ENCODE measurements around the gene MKKS. TPM values are rescaled to one million over a fixed set of nuclear protein-coding genes. Genes with fewer than 3 reads are reported as not detected.
"Not testable (repeated sequence)": the region's sequence is repeated elsewhere in the genome, so short reads cannot be mapped to it uniquely, and the experiment has no call there.

Gene MKKS
- total RNA-seq, 4 donors from 2014 or later, result 12.4 to 27.5 (median 19.9) TPM

DNA sequence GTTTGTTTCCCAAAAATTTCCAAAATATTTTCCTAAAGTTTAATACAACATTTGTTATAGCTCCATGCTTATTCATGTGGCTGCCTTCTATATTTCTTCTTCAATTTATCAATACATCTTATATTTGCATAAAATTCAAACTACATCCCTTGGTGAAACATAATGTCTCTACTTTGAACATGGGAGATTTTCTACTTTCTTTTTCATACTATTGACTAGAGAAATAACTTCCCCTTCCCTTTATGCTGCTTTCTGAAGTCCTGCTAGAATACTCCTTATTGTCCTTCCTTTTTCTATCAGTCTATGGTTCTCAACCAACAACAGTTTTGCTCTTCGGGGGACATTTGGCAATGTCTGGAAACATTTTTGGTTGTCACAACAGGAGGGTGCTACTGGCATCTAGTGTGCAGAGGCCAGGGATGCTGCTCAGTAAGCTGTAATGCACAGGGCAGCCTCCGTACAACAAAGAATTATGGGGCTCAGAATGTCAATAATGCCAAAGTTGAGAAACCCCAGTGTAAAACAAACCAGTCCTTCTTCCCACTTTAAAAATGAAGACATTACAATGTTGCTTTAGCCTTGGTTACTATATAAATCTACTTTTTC lies 29.9 kb downstream of the MKKS start:
- Histone ChIP-seq H3K27me3 (no peaks in the 10 kb centered on the region), H3K4me1 (no peaks in the 10 kb centered on the region), H3K4me3 (no peak overlapping the region), H3K27ac (no peak overlapping the region), H3K36me3 (peaks cover 0 to 22% (median 0%) of the 10 kb centered on the region in 3 donors), H3K9me3 (no peaks in the 10 kb centered on the region)
- TF ChIP-seq, protein P1, sequence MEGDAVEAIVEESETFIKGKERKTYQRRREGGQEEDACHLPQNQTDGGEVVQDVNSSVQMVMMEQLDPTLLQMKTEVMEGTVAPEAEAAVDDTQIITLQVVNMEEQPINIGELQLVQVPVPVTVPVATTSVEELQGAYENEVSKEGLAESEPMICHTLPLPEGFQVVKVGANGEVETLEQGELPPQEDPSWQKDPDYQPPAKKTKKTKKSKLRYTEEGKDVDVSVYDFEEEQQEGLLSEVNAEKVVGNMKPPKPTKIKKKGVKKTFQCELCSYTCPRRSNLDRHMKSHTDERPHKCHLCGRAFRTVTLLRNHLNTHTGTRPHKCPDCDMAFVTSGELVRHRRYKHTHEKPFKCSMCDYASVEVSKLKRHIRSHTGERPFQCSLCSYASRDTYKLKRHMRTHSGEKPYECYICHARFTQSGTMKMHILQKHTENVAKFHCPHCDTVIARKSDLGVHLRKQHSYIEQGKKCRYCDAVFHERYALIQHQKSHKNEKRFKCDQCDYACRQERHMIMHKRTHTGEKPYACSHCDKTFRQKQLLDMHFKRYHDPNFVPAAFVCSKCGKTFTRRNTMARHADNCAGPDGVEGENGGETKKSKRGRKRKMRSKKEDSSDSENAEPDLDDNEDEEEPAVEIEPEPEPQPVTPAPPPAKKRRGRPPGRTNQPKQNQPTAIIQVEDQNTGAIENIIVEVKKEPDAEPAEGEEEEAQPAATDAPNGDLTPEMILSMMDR (IDR thresholded peaks at IDR 0.05), result no peak
- TF ChIP-seq POLR2A (IDR thresholded peaks at IDR 0.05), result no peak
- no peak for DNase-seq

DNA sequence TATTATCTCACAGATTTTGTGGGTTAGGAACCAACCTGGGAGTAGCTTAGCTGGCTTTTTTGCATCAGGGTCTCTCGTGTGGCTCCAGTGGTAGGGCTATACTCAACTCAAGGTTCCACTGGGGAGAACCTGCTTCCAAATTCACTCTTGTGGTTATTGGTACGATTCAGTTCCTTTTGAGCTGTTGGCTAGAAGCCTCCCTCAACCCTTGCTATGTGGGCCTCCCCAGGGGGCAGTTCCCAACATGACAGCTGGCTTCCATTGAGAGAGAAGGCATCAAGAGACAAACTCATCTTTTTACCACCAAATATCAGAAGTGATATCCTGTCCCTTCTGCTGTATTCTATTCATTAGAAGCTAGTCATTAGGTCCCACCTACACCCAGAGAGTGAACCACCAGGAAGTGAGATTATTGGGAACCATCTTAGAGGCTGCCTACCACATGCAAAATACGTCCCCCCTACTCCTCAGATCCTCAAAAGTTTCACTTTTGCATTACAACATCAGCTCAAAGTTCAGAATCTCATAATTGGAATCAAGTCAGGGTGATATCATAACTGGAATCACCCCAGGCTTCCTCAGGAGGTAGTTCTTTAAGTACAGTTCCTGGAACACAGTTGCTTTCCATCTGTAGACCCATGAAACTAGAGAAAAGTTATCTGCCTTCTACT lies 30.9 kb downstream of the MKKS start:
- H3K4me1 ChIP-seq, result no peaks in the 10 kb centered on the region
- H3K27ac ChIP-seq, result no peak overlapping the region
- no peaks in the 10 kb centered on the region for H3K27me3 ChIP-seq
- no peak overlapping the region for H3K4me3 ChIP-seq
- no peaks in the 10 kb centered on the region for H3K9me3 ChIP-seq
- no peak for DNase-seq
- peaks cover 0 to 22% (median 0%) of the 10 kb centered on the region in 3 donors for H3K36me3 ChIP-seq
- TF ChIP-seq, protein P1 (IDR thresholded peaks at IDR 0.05), result no peak

DNA sequence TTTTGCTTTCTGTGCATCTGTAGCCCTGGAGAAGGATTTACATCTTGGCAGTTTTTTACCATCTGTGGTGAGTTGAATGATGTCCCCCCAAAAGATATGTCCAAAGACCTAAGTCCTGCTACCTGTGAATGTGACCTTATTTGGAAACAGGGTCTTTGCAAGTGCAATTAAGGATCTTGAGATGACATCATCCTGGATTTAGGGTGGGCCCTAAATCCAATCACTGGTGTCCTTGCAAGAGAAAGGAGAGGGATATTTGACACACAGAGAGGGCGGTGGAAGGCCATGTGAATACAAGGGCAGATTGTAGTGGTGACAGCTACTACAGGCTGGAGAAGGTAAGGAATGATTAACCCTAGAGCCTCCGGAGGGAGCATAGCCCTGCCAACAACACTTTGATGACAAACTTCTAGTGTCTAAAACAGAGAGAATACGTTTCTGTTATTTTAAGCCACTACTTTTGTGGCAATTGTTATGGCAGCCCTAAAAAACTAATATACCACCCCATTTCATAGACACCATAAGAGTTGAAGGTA lies 35.1 kb downstream of the MKKS start:
- DNase-seq, result no peak
- TF ChIP-seq POLR2A (IDR thresholded peaks at IDR 0.05), result no peak
- TF ChIP-seq, protein P1 (IDR thresholded peaks at IDR 0.05), result no peak
- no peak overlapping the region for H3K4me3 ChIP-seq
- no peaks in the 10 kb centered on the region for H3K27me3 ChIP-seq
- H3K36me3 ChIP-seq, result no peaks in the 10 kb centered on the region
- no peaks in the 10 kb centered on the region for H3K9me3 ChIP-seq
- no peaks in the 10 kb centered on the region for H3K4me1 ChIP-seq
- no peak overlapping the region for H3K27ac ChIP-seq

DNA sequence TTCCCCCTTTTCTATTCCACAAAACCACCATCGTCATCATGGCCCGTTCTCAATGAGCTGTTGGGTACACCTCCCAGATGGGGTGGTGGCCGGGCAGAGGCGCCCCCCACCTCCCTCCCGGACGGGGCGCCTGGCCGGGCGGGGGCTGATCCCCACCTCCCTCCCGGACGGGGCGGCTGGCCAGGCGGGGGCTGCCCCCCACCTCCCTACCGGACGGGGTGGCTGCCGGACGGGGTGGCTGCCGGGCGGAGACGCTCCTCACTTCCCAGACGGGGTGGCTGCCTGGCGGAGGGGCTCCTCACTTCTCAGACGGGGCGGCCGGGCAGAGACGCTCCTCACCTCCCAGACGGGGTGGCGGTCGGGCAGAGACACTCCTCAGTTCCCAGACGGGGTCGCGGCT lies 39.3 kb downstream of the MKKS start:
- H3K27me3 ChIP-seq, H3K4me3 ChIP-seq, H3K27ac ChIP-seq, DNase-seq, H3K4me1 ChIP-seq, H3K9me3 ChIP-seq, H3K36me3 ChIP-seq: not testable (repeated sequence)

DNA sequence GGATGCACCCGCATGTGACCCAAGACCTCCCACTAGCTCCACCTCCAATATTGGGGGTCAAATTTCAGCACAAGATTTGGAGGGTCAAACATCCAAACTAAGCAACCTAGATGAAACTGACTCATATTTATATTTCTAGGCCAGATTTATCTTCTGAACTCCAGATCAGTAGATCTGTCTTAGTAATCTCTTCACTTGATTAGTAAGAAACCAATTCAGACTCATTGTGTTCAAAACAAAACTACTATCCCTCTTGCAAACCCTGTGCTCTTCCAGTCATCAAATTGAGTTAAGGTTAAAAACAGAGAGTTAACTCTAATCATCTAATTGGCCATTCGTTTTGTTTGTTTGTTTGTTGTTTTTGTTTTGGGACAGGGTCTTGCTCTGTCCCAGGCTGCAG lies 43.3 kb downstream of the MKKS start:
- no peak for TF ChIP-seq POLR2A (IDR thresholded peaks at IDR 0.05)
- TF ChIP-seq, protein P1 (IDR thresholded peaks at IDR 0.05), result no peak
- H3K27ac ChIP-seq, result no peak overlapping the region
- no peaks in the 10 kb centered on the region for H3K27me3 ChIP-seq
- no peak for DNase-seq
- no peak overlapping the region for H3K4me3 ChIP-seq
- H3K9me3 ChIP-seq, result no peaks in the 10 kb centered on the region
- no peaks in the 10 kb centered on the region for H3K4me1 ChIP-seq
- no peaks in the 10 kb centered on the region for H3K36me3 ChIP-seq

DNA sequence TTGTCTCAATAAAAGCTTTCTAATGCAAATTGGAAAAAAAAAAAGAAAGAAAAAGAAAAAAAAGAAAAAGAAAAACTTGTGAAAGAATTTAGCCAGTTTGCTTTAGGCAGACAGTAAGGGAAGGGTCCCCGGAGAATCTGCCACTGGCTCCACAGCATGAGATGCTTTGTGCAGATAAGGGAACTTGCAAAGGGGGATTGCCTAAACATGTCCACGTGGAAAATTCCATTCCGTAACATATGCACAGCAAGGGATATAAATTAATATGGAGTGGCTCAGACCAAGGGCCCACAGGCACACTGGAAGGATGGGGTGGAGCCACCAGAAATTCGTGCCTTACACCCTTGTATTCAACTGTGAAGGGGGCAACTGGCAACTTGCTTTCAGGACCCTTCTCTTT lies 45.4 kb downstream of the MKKS start:
- no peak overlapping the region for H3K27ac ChIP-seq
- no peaks in the 10 kb centered on the region for H3K4me1 ChIP-seq
- H3K4me3 ChIP-seq, result no peak overlapping the region
- TF ChIP-seq POLR2A (IDR thresholded peaks at IDR 0.05), result no peak
- TF ChIP-seq, protein P1 (IDR thresholded peaks at IDR 0.05), result no peak
- no peak for DNase-seq
- H3K9me3 ChIP-seq, result no peaks in the 10 kb centered on the region
- no peaks in the 10 kb centered on the region for H3K36me3 ChIP-seq
- H3K27me3 ChIP-seq, result no peaks in the 10 kb centered on the region

All from Peyer's patch (tissue), 4 donors.